Smooth muscle cell of trachea (primary cell): Measurements from ENCODE around the gene RAF1. TPM values are rescaled to one million over a fixed set of nuclear protein-coding genes. Genes with fewer than 3 reads are reported as not detected.

ENCODE experiments used
- total RNA-seq: library from RNA; depleted of rRNA; stranded (reverse); fragments of >200 nt; gene quantifications from 2 replicates; pipeline ENCODE4 v1.2.1, GENCODE V29; 2014

Gene RAF1
- total RNA-seq = 112 and 171 TPM in 2 replicates

GRCh38 chr3:12663936-12664908, at the start of gene RAF1:
Gene RAF1 (minus strand): TSS chr3:12664117. CDS start chr3:12618721, 45,396 bp downstream.

GRCh38 chr3:12556690-12557472, 107.0 kb downstream of the RAF1 start, which contains the start of gene MKRN2:
Gene MKRN2 (plus strand): TSS chr3:12557087. CDS start chr3:12557151, 64 bp downstream.

GRCh38 chr3:12545473-12545791, 118.5 kb downstream of the RAF1 start, which contains the start of gene MKRN2OS:
Gene MKRN2OS (minus strand): TSS chr3:12545499. CDS start chr3:12545464, 35 bp downstream.

Other genes with a start within 250 kb of the RAF1 start
- gene TSEN2, start 179.6 kb downstream of the RAF1 start, total RNA-seq = 12.6 and 17.0 TPM in 2 replicates
- gene MKRN2OS, start 118.6 kb downstream of the RAF1 start, total RNA-seq = 0.33 TPM in 1 of 2 replicates, not detected in the other
- 46.5 and 59.0 TPM in 2 replicates for gene MKRN2, start 107.0 kb downstream of the RAF1 start, total RNA-seq
- 0.15 TPM in 1 of 2 replicates, not detected in the other for gene TMEM40, start 95.1 kb upstream of the RAF1 start, total RNA-seq
- gene CAND2, start 132.6 kb upstream of the RAF1 start, total RNA-seq = 4.7 and 16.9 TPM in 2 replicates
- 593 and 1,321 TPM in 2 replicates for gene RPL32, start 177.4 kb upstream of the RAF1 start, total RNA-seq